DOHH2 (cell line): ENCODE data around the gene CA4.
A peak's percentile ranks its signal among the peaks of the same experiment; 100 is the strongest.

Experiments used
- H3F3A ChIP-seq: fragments of 200-600 bp; sonication (generic), shearing (Covaris generic); 2 replicates; pipeline ENCODE4 v1.6.0; 2016; ENCODE audit warnings: antibody characterized with exemption, mild to moderate bottlenecking; ENCODE audit not compliant: control insufficient read depth, insufficient read depth
- H3K27ac ChIP-seq: fragments of 200-600 bp; sonication (generic); 2 replicates; pipeline ENCODE4 v1.5.1; 2014; ENCODE audit warnings: low read depth, mild to moderate bottlenecking, low read length, moderate library complexity
- H3K27me3 ChIP-seq: fragments of 200-600 bp; sonication (generic); 2 replicates; pipeline ENCODE4 v1.6.1; 2014; ENCODE audit warnings: mild to moderate bottlenecking, low read length, mixed read lengths; ENCODE audit not compliant: control insufficient read depth
- H3K36me3 ChIP-seq: fragments of 200-600 bp; sonication (generic); 2 replicates; pipeline ENCODE4 v1.6.1; 2014; ENCODE audit warnings: mild to moderate bottlenecking, low read length, moderate library complexity, mixed read lengths; ENCODE audit not compliant: control insufficient read depth
- H3K4me1 ChIP-seq: fragments of 200-600 bp; sonication (generic); 2 replicates; pipeline ENCODE4 v1.6.1; 2014; ENCODE audit warnings: mild to moderate bottlenecking, low read length, mixed read lengths; ENCODE audit not compliant: control insufficient read depth
- H3K4me2 ChIP-seq: fragments of 200-600 bp; sonication (generic); 2 replicates; pipeline ENCODE4 v1.6.0; 2014; ENCODE audit warnings: mild to moderate bottlenecking, low read length, moderate library complexity
- H3K4me3 ChIP-seq: fragments of 200-600 bp; sonication (generic); 2 replicates; pipeline ENCODE4 v1.5.1; 2014; ENCODE audit warnings: mild to moderate bottlenecking, low read length, mixed read lengths
- H3K79me2 ChIP-seq: fragments of 200-600 bp; sonication (generic); 2 replicates; pipeline ENCODE4 v1.6.1; 2014; ENCODE audit warnings: mild to moderate bottlenecking, low read length, mixed read lengths; ENCODE audit not compliant: control insufficient read depth
- H3K9me2 ChIP-seq: fragments of 200-600 bp; sonication (generic); replicated peaks from 2 replicates; pipeline ENCODE4 v1.6.1; 2014; ENCODE audit warnings: mild to moderate bottlenecking, low read length, mixed read lengths; ENCODE audit not compliant: control insufficient read depth
- H3K9me3 ChIP-seq: fragments of 200-600 bp; sonication (generic); 2 replicates; pipeline ENCODE4 v1.6.1; 2014; ENCODE audit warnings: antibody characterized with exemption, low read length, mixed read lengths; ENCODE audit not compliant: control insufficient read depth, insufficient read depth
- H4K20me1 ChIP-seq: fragments of 200-600 bp; sonication (generic); 2 replicates; pipeline ENCODE4 v1.6.0; 2014; ENCODE audit warnings: low read depth, mild to moderate bottlenecking, antibody characterized with exemption, low read length, moderate library complexity; ENCODE audit not compliant: control insufficient read depth, insufficient read depth
- EZH2phosphoT487 ChIP-seq: fragments of 200-600 bp; sonication (generic); IDR thresholded peaks from 2 replicates; pipeline ENCODE4 v1.6.1; 2017; ENCODE audit warnings: borderline replicate concordance, mild to moderate bottlenecking, antibody characterized with exemption, low read length, moderate library complexity, mixed read lengths
- TF ChIP-seq, protein P1 (sequence below): fragments of 200-600 bp; sonication (generic); IDR thresholded peaks from one replicate; pipeline ENCODE4 v1.5.1; 2014; ENCODE audit warnings: antibody characterized with exemption, mild to moderate bottlenecking, low read depth, low read length; ENCODE audit not compliant: poor library complexity, severe bottlenecking

Gene CA4

DNA sequence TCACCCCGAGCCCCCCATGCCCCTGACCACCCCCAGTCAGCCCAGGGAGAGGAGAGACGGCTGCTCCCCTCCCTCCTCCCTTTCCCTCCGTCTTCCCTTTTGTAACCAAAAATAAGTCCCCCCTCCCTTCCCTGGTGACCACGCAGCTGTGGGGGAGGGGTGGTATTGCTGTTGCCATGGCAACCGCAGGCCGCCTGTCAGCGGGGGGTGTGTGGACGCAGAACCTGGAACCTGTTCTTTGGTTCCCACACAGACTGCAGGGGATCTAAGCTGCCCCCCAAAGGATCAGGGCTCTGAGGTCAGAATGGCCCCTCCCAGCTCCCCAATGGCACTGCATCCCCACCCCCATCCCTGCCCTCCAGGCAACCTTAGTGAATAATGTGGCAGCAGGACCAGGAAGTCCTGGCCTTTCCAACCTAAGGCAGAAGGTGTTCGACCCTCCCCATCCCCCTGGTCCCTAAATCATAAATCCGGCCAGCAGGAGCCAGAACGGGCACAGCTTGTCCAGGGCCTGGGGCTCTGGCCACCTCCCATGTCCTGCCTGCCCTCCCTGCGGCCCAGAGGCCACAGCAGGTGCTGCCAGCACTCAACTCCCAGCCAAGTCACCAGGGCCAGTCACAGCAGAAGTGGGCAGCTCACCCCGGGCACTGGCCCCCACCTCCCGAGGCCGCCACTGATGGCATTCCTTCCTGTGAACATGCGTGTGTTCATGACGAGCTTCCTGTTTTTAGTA lies 12.0 kb downstream of the CA4 start:
- Histone ChIP-seq H3K27me3 (0 out of 2 replicates have a peak, but pooled peaks cover 3% of the 10 kb centered on the region), H3K36me3 (no peaks in the 10 kb centered on the region), H4K20me1 (no peaks in the 10 kb centered on the region), H3K4me1 (no peaks in the 10 kb centered on the region), H3K9me2 (no peaks in the 10 kb centered on the region), H3F3A (no peaks in the 10 kb centered on the region), H3K4me3 (no peak overlapping the region), H3K27ac (no peak overlapping the region), H3K79me2 (no peaks in the 10 kb centered on the region), H3K4me2 (no peak overlapping the region), H3K9me3 (no peaks in the 10 kb centered on the region)
- TF ChIP-seq EZH2phosphoT487: no peak
- TF ChIP-seq, protein P1, sequence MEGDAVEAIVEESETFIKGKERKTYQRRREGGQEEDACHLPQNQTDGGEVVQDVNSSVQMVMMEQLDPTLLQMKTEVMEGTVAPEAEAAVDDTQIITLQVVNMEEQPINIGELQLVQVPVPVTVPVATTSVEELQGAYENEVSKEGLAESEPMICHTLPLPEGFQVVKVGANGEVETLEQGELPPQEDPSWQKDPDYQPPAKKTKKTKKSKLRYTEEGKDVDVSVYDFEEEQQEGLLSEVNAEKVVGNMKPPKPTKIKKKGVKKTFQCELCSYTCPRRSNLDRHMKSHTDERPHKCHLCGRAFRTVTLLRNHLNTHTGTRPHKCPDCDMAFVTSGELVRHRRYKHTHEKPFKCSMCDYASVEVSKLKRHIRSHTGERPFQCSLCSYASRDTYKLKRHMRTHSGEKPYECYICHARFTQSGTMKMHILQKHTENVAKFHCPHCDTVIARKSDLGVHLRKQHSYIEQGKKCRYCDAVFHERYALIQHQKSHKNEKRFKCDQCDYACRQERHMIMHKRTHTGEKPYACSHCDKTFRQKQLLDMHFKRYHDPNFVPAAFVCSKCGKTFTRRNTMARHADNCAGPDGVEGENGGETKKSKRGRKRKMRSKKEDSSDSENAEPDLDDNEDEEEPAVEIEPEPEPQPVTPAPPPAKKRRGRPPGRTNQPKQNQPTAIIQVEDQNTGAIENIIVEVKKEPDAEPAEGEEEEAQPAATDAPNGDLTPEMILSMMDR: no peak

DNA sequence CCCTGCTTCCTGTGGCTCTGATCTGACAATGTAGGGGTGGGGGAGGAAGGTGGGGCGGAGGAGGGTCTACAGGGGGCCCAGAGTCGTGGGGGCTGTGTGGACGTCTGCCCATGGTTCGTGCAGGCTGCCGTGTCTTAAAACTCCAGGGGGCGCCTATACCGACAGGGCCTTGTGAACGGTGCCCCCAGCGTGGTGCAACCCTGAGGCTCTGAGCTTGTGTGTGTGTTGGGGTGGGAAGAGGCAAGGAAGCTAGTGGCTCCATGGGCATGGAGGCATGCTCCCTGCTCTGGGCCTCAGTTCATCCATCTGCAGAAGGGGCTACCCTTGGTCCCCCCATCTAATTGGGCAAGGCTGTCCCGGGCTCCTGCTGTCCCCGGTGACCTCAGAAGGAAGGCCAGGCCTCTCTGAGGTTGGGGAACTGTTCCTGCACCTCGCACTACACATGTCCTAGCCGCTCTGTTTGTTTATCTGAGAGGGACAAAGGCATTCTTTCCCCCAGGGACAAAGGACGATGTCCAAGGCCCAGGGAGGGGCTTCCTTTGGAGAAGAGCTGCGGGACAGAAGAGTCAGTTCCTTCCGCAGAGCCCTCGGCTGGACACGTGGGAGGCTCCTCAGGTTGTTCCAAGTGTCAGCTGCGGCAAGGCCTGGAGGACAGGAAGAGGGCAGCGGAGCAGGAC lies 13.5 kb downstream of the CA4 start:
- no peak overlapping the region for H3K4me2 ChIP-seq
- H3K79me2 ChIP-seq: no peaks in the 10 kb centered on the region
- H4K20me1 ChIP-seq: no peaks in the 10 kb centered on the region
- 0 out of 2 replicates have a peak, but pooled peaks cover 3% of the 10 kb centered on the region for H3K27me3 ChIP-seq
- no peak overlapping the region for H3K27ac ChIP-seq
- TF ChIP-seq EZH2phosphoT487: no peak
- TF ChIP-seq, protein P1: peak; percentile 55
- H3K4me3 ChIP-seq: no peak overlapping the region
- no peaks in the 10 kb centered on the region for H3F3A ChIP-seq
- no peaks in the 10 kb centered on the region for H3K9me3 ChIP-seq
- no peaks in the 10 kb centered on the region for H3K4me1 ChIP-seq
- H3K36me3 ChIP-seq: no peaks in the 10 kb centered on the region
- no peaks in the 10 kb centered on the region for H3K9me2 ChIP-seq

DNA sequence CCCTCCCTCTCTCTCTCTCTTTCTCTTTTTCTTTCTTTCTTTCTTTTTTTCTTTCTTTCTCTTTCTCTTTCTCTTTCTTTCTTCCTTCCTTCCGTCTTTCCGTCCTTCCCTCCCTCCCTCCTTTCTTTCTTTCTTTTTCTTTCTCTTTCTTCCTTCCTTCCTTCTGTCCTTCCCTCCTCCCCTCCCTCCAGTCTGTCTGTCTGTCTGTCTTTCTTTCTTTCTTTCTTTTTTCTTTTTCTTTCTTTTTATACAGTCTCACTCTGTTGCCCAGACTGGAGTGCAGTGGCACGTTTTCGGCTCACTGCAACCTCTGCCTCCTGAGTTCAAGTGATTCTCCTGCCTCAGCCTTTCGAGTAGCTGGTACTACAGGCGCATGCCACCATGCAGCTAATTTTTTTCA lies 14.4 kb downstream of the CA4 start:
- no peaks in the 10 kb centered on the region for H3F3A ChIP-seq
- no peaks in the 10 kb centered on the region for H3K4me1 ChIP-seq
- H3K79me2 ChIP-seq: no peaks in the 10 kb centered on the region
- H3K4me3 ChIP-seq: no peak overlapping the region
- no peaks in the 10 kb centered on the region for H3K36me3 ChIP-seq
- no peaks in the 10 kb centered on the region for H3K9me2 ChIP-seq
- no peak for TF ChIP-seq EZH2phosphoT487
- TF ChIP-seq, protein P1: no peak
- no peak overlapping the region for H3K4me2 ChIP-seq
- no peaks in the 10 kb centered on the region for H3K9me3 ChIP-seq
- H3K27me3 ChIP-seq: no peaks in the 10 kb centered on the region
- H4K20me1 ChIP-seq: no peaks in the 10 kb centered on the region
- H3K27ac ChIP-seq: no peak overlapping the region
